IMR-90 (cell line): ENCODE measurements around the gene MEF2C. TPM values are rescaled to one million over a fixed set of nuclear protein-coding genes. Genes with fewer than 3 reads are reported as not detected.

ENCODE experiments used
- ATAC-seq: fragments of 200-7000 bp; cut with Tn5 transposase; 2 replicates; pipeline ENCODE4 v1.9.1; 2020; ENCODE audit warnings: low read depth, mild to moderate bottlenecking, moderate library complexity
- BruUV-seq: library from RNA; stranded (reverse); fragments of 400-500 nt; replicated peaks from 2 replicates; lab custom pipeline; 2021; lab: Mats Ljungman, UMichigan
- CTCF ChIA-PET: fragments of 300-600 bp; formaldehyde crosslinking; extraction: SDS; loops from one replicate; lab custom pipeline; 2021; ENCODE audit warnings: antibody characterized with exemption; lab: Yijun Ruan, JAX
- POLR2A ChIA-PET: fragments of 300-600 bp; sonication (Branson Sonifier 250); formaldehyde crosslinking; loops from one replicate; lab custom pipeline; 2022; ENCODE audit warnings: antibody characterized with exemption; ENCODE audit not compliant: unreplicated experiment; lab: Charles Lee
- DNase-seq: peaks from one replicate; pipeline ENCODE4 v3.0.0; 2013
- H2AFZ ChIP-seq: replicated peaks from 2 replicates; pipeline ENCODE3; 2013; ENCODE audit warnings: low read length, mild to moderate bottlenecking; ENCODE audit not compliant: poor library complexity
- H2AK5ac ChIP-seq: 2 replicates; pipeline ENCODE4 v1.6.1; 2013; ENCODE audit warnings: low read depth, low read length, inconsistent platforms
- H2AK9ac ChIP-seq: replicated peaks from 2 replicates; pipeline ENCODE3; 2013; ENCODE audit warnings: mild to moderate bottlenecking, low read depth, low read length, moderate library complexity; ENCODE audit not compliant: poor library complexity
- H2BK120ac ChIP-seq: 2 replicates; pipeline ENCODE4 v1.6.1; 2013; ENCODE audit warnings: low read depth, low read length, inconsistent platforms
- H2BK15ac ChIP-seq: 3 replicates; pipeline ENCODE4 v1.6.1; 2013; ENCODE audit warnings: low read depth, low read length, inconsistent platforms
- H2BK20ac ChIP-seq: 2 replicates; pipeline ENCODE4 v1.6.1; 2013; ENCODE audit warnings: low read depth, mild to moderate bottlenecking, inconsistent platforms, low read length, moderate library complexity
- H2BK5ac ChIP-seq: 2 replicates; pipeline ENCODE4 v1.6.1; 2013; ENCODE audit warnings: mild to moderate bottlenecking, low read depth, low read length, inconsistent platforms; ENCODE audit not compliant: poor library complexity, severe bottlenecking
- H3K14ac ChIP-seq: replicated peaks from 2 replicates; pipeline ENCODE4 v1.6.1; 2013; ENCODE audit warnings: low read depth, low read length, inconsistent platforms
- H3K18ac ChIP-seq: 2 replicates; pipeline ENCODE4 v1.6.1; 2013; ENCODE audit warnings: low read depth, low read length, control low read depth
- H3K23ac ChIP-seq: 2 replicates; pipeline ENCODE4 v1.6.1; 2013; ENCODE audit warnings: low read depth, low read length, inconsistent platforms
- H3K27ac ChIP-seq: 2 replicates; pipeline ENCODE4 v1.5.1; 2013; ENCODE audit warnings: mild to moderate bottlenecking, control low read depth, low read length; ENCODE audit not compliant: insufficient read depth
- H3K27me3 ChIP-seq: 2 replicates; pipeline ENCODE4 v1.6.1; 2013; ENCODE audit warnings: low read length; ENCODE audit not compliant: control insufficient read depth, insufficient read depth
- H3K36me3 ChIP-seq: 2 replicates; pipeline ENCODE4 v1.6.1; 2013; ENCODE audit warnings: low read length, mixed read lengths; ENCODE audit not compliant: control insufficient read depth, insufficient read depth
- H3K4ac ChIP-seq: 2 replicates; pipeline ENCODE4 v1.6.1; 2013; ENCODE audit warnings: low read depth, low read length, inconsistent platforms
- H3K4me1 ChIP-seq: 2 replicates; pipeline ENCODE4 v1.6.1; 2013; ENCODE audit warnings: low read length, mixed read lengths; ENCODE audit not compliant: control insufficient read depth, insufficient read depth
- H3K4me2 ChIP-seq: 2 replicates; pipeline ENCODE4 v1.6.1; 2013; ENCODE audit warnings: low read depth, mild to moderate bottlenecking, control low read depth, low read length, moderate library complexity
- H3K4me3 ChIP-seq: 2 replicates; pipeline ENCODE4 v1.5.1; 2013; ENCODE audit warnings: low read depth, mild to moderate bottlenecking, control low read depth, low read length, moderate library complexity; ENCODE audit not compliant: insufficient read depth
- H3K56ac ChIP-seq: 2 replicates; pipeline ENCODE4 v1.6.1; 2013; ENCODE audit warnings: low read length, inconsistent platforms; ENCODE audit not compliant: insufficient read depth; ENCODE audit errors: extremely low read depth
- H3K79me1 ChIP-seq, 2 experiments: 2 replicates each; pipeline ENCODE4 v1.6.1; 2013; ENCODE audit warnings: low read length in 2 of 2, inconsistent platforms in 1 of 2, low read depth in 1 of 2
- H3K9ac ChIP-seq: 2 replicates; pipeline ENCODE4 v1.6.1; 2013; ENCODE audit warnings: low read depth, low read length, control low read depth
- H3K9me1 ChIP-seq: 2 replicates; pipeline ENCODE4 v1.6.1; 2013; ENCODE audit warnings: low read length, inconsistent platforms; ENCODE audit not compliant: insufficient read depth
- H3K9me3 ChIP-seq: 2 replicates; pipeline ENCODE4 v1.6.1; 2013; ENCODE audit warnings: low read length; ENCODE audit not compliant: control insufficient read depth, insufficient read depth
- H4K20me1 ChIP-seq: 2 replicates; pipeline ENCODE4 v1.6.1; 2013; ENCODE audit warnings: low read length, inconsistent platforms; ENCODE audit not compliant: insufficient read depth
- H4K5ac ChIP-seq: 2 replicates; pipeline ENCODE4 v1.6.1; 2013; ENCODE audit warnings: mild to moderate bottlenecking, low read depth, low read length, control low read depth
- H4K8ac ChIP-seq, 2 experiments: 2 replicates each; pipeline ENCODE4 v1.6.1; 2013; ENCODE audit warnings: low read depth in 2 of 2, low read length in 2 of 2, control low read depth in 1 of 2, inconsistent platforms in 1 of 2
- H4K91ac ChIP-seq: 2 replicates; pipeline ENCODE4 v1.6.1; 2013; ENCODE audit warnings: low read depth, low read length, inconsistent platforms; ENCODE audit not compliant: insufficient read depth
- CHD1 ChIP-seq: IDR thresholded peaks from 2 replicates; pipeline ENCODE4 v1.6.1; 2012; ENCODE audit warnings: low read depth, low read length, improper control_type of control experiment
- ELK1 ChIP-seq: fragments of 150-350 bp; IDR thresholded peaks from 2 replicates; pipeline ENCODE4 v1.6.1; 2016; ENCODE audit warnings: low read depth, mild to moderate bottlenecking, low read length, moderate library complexity, borderline replicate concordance
- MAFK ChIP-seq: IDR thresholded peaks from 2 replicates; pipeline ENCODE4 v1.6.1; 2012; ENCODE audit warnings: low read depth, low read length, improper control_type of control experiment
- MAZ ChIP-seq: IDR thresholded peaks from 2 replicates; pipeline ENCODE4 v1.6.1; 2012; ENCODE audit warnings: low read depth, mild to moderate bottlenecking, low read length, improper control_type of control experiment, moderate library complexity, borderline replicate concordance
- MXI1 ChIP-seq: IDR thresholded peaks from 2 replicates; pipeline ENCODE4 v1.6.1; 2012; ENCODE audit warnings: low read depth, mild to moderate bottlenecking, low read length, moderate library complexity, borderline replicate concordance
- NFE2L2 ChIP-seq: fragments of 150-350 bp; IDR thresholded peaks from 2 replicates; pipeline ENCODE4 v1.6.1; 2016; ENCODE audit warnings: low read depth, mild to moderate bottlenecking, low read length
- POLR2A ChIP-seq: IDR thresholded peaks from 2 replicates; pipeline ENCODE4 v1.6.1; 2012; ENCODE audit warnings: mild to moderate bottlenecking, low read depth, low read length
- RFX5 ChIP-seq: IDR thresholded peaks from 2 replicates; pipeline ENCODE4 v1.8.0; 2012; ENCODE audit warnings: low read depth, mild to moderate bottlenecking, low read length, moderate library complexity
- WGBS, 2 experiments: methylation state at CpG; one replicate each; pipeline versions ENCODE4 v1.1.5 to v1.1.7; 2013; ENCODE audit warnings: missing lambda C conversion rate in 2 of 2; ENCODE audit not compliant: insufficient read length in 1 of 2; ENCODE audit errors: extremely low coverage in 2 of 2; 5-methylcytosine and 5-hydroxymethylcytosine counted together
- dilution Hi-C: fragments of 300-500 bp; cut with HindIII; formaldehyde crosslinking; loops from one replicate; pipeline ENCODE4 v1.14.3; 2018; ENCODE audit warnings: low sequenced_read_pairs; ENCODE audit not compliant: unreplicated experiment
- in situ Hi-C: fragments of 300-500 bp; cut with MboI; formaldehyde crosslinking; loops from 3 replicates; pipeline ENCODE4 v1.14.3; 2019; ENCODE audit warnings: low sequenced_read_pairs, inconsistent platforms, mixed read lengths
- intact Hi-C: fragments of 100-400 bp; cut with micrococcal nuclease; formaldehyde crosslinking; loops from 2 replicates; pipeline ENCODE4 v1.10.0; 2022
- polyA plus RNA-seq, 3 experiments: library from polyadenylated mRNA; depleted of rRNA; stranded (reverse); fragments of >200 nt; gene quantifications; 2 replicates each; pipeline ENCODE4 v1.2.3, GENCODE V29; 2012; ENCODE audit warnings: low replicate concordance in 1 of 3
- total RNA-seq: library from RNA; depleted of rRNA; stranded (reverse); fragments of >200 nt; gene quantifications from 2 replicates; pipeline ENCODE4 v1.2.3, GENCODE V29; 2012
- TF ChIP-seq, protein P1 (sequence below): conservative IDR thresholded peaks from 2 replicates; pipeline ENCODE4 v1.5.1; 2012; ENCODE audit warnings: mild to moderate bottlenecking, low read depth, low read length, improper control_type of control experiment

MEF2C gene
- total and polyA plus RNA-seq, 2 of the 4 experiments (the other 2 are of a cell fraction) = 1.5 to 6.8 TPM

DNA sequence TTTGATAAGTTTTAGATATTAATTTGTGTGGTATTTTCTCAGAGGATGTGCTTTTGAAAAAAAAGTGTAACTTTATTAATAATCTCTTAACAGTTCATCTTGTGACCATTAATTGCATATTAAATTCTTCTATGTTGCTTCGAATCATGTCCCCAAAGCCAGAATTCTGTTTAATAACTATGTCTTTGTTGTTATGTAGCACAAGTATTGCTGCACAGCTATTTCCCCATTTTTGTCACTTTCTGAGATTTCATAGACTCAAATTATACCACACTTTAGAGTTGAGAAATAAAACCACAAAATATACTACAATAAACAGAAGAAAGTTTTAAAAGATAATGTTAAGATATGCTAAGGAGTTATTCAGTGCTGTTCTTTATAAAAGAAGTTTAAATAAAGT, 2.8 kb downstream of the MEF2C start:
- H2BK120ac ChIP-seq = no peak overlapping the region
- CTCF ChIA-PET = no interaction called here
- H2AK9ac ChIP-seq = no peak overlapping the region
- no TSS peak for BruUV-seq
- in situ Hi-C loops = loop anchor here (10.0 kb wide), 1 partner anchor 65 kb away; no protein-coding TSS in a partner anchor
- WGBS, 2 experiments = no CpG with 5 or more reads among the region's 1 CpG
- no peaks in the 10 kb centered on the region for H3K36me3 ChIP-seq
- POLR2A ChIA-PET = no interaction called here
- ATAC-seq (no peak), DNase-seq (no peak)
- H3K79me1 ChIP-seq = 0 out of 4 replicates have a peak, but pooled peaks cover 0 to 17% of the 10 kb centered on the region in 2 experiments
- dilution Hi-C loops = no loop called here
- H4K20me1 ChIP-seq = no peaks in the 10 kb centered on the region
- H3K4me3 ChIP-seq = no peak overlapping the region
- H2BK20ac ChIP-seq = no peak overlapping the region
- no peak overlapping the region for H2BK5ac ChIP-seq
- H3K18ac ChIP-seq = no peak overlapping the region
- no peak overlapping the region for H4K5ac ChIP-seq
- intact Hi-C loops = loop anchor here (5.0 to 10.0 kb wide), 2 partner anchors 335 to 1387 kb away; no protein-coding TSS in a partner anchor
- TF ChIP-seq MAZ = no peak
- no peak for TF ChIP-seq CHD1
- no peak for TF ChIP-seq NFE2L2
- TF ChIP-seq, protein P1, sequence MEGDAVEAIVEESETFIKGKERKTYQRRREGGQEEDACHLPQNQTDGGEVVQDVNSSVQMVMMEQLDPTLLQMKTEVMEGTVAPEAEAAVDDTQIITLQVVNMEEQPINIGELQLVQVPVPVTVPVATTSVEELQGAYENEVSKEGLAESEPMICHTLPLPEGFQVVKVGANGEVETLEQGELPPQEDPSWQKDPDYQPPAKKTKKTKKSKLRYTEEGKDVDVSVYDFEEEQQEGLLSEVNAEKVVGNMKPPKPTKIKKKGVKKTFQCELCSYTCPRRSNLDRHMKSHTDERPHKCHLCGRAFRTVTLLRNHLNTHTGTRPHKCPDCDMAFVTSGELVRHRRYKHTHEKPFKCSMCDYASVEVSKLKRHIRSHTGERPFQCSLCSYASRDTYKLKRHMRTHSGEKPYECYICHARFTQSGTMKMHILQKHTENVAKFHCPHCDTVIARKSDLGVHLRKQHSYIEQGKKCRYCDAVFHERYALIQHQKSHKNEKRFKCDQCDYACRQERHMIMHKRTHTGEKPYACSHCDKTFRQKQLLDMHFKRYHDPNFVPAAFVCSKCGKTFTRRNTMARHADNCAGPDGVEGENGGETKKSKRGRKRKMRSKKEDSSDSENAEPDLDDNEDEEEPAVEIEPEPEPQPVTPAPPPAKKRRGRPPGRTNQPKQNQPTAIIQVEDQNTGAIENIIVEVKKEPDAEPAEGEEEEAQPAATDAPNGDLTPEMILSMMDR = no peak
- TF ChIP-seq MXI1 = no peak
- TF ChIP-seq MAFK = no peak
- no peak for TF ChIP-seq ELK1
- TF ChIP-seq POLR2A = no peak
- TF ChIP-seq RFX5 = no peak
- no peak overlapping the region for H4K91ac ChIP-seq
- no peak overlapping the region for H2AK5ac ChIP-seq
- H3K9me1 ChIP-seq = no peaks in the 10 kb centered on the region
- no peak overlapping the region for H3K4me2 ChIP-seq
- no peak overlapping the region for H2BK15ac ChIP-seq
- H3K56ac ChIP-seq = no peak overlapping the region
- H3K9ac ChIP-seq = no peak overlapping the region
- H3K27me3 ChIP-seq = no peaks in the 10 kb centered on the region
- 0 out of 2 replicates have a peak, but pooled peaks cover 2% of the 10 kb centered on the region for H3K4me1 ChIP-seq
- no peak overlapping the region for H3K4ac ChIP-seq
- no peak overlapping the region for H3K23ac ChIP-seq
- no peak overlapping the region for H3K14ac ChIP-seq
- H4K8ac ChIP-seq = no peak overlapping the region
- H2AFZ ChIP-seq = no peak overlapping the region
- H3K27ac ChIP-seq = no peak overlapping the region
- no peaks in the 10 kb centered on the region for H3K9me3 ChIP-seq
